Inferior parietal cortex (tissue), 1 donor: Measurements from ENCODE around the gene SELENOK.

Source experiments
- DNase-seq: peaks from one replicate; pipeline ENCODE4 v3.0.0-alpha.2; 2016; ENCODE audit errors: extremely low spot score

SELENOK gene

GRCh38 chr3:53843195-53844177 is 48.2 kb downstream of the SELENOK start:
- no peak for DNase-seq

GRCh38 chr3:53842436-53843194 is 49.0 kb downstream of the SELENOK start:
- DNase-seq: peak; percentile 83

GRCh38 chr3:53841296-53841695 is 50.4 kb downstream of the SELENOK start:
- no peak for DNase-seq

GRCh38 chr3:53837331-53837730 is 54.3 kb downstream of the SELENOK start:
- DNase-seq: no peak

- no peak for DNase-seq
These were observed 55.4 kb downstream of the SELENOK start for GRCh38 chr3:53836084-53836872.

- DNase-seq: no peak
These were observed 56.4 kb downstream of the SELENOK start for GRCh38 chr3:53835257-53835656.

- no peak for DNase-seq
These were observed 57.1 kb downstream of the SELENOK start for GRCh38 chr3:53834429-53835095.
